HL-60 (cell line): Measurements from ENCODE around the gene BANP.

ENCODE experiments used
- DNase-seq, 2 experiments: peaks; one replicate each; pipeline ENCODE4 v3.0.0-alpha.2; 2010 to 2020; ENCODE audit warnings: low read depth in 1 of 2, low spot score in 1 of 2
- H3K27ac ChIP-seq: fragments of 250-450 bp; sonication (Bioruptor Pico); replicated peaks from 2 replicates; pipeline ENCODE4 v1.5.1; 2020; ENCODE audit warnings: mild to moderate bottlenecking, moderate library complexity
- H3K27me3 ChIP-seq: fragments of 250-450 bp; sonication (Bioruptor Pico); 2 replicates; pipeline ENCODE4 v1.5.1; 2021; ENCODE audit warnings: mild to moderate bottlenecking, moderate library complexity; ENCODE audit not compliant: insufficient read depth, poor library complexity, severe bottlenecking
- H3K4me3 ChIP-seq: replicated peaks from 2 replicates; pipeline ENCODE4 v1.5.1; 2011; ENCODE audit warnings: mild to moderate bottlenecking, control low read depth, low read length; ENCODE audit not compliant: insufficient read depth
- CTCF ChIP-seq: IDR thresholded peaks from one replicate; pipeline ENCODE4 v1.5.1; 2011; ENCODE audit warnings: low read length, control low read depth, inconsistent platforms; ENCODE audit not compliant: insufficient read depth
- GABPA ChIP-seq: IDR thresholded peaks from 2 replicates; pipeline ENCODE4 v1.6.1; 2012; ENCODE audit warnings: low read depth
- POLR2AphosphoS5 ChIP-seq: IDR thresholded peaks from 2 replicates; pipeline ENCODE4 v1.6.1; 2012; ENCODE audit warnings: low read depth
- REST ChIP-seq: IDR thresholded peaks from 2 replicates; pipeline ENCODE4 v1.6.1; 2012; ENCODE audit warnings: low read depth; ENCODE audit not compliant: insufficient replicate concordance
- SPI1 ChIP-seq: IDR thresholded peaks from 2 replicates; pipeline ENCODE4 v1.6.1; 2012; ENCODE audit warnings: low read depth, mild to moderate bottlenecking, borderline replicate concordance

BANP gene

GRCh38 chr16:88121886-88122580 is 170.8 kb downstream of the BANP start:
- TF ChIP-seq CTCF: no peak
- no peak for TF ChIP-seq GABPA
- no peak for TF ChIP-seq SPI1
- no peak for TF ChIP-seq POLR2AphosphoS5
- TF ChIP-seq REST: no peak
- H3K27me3 ChIP-seq: no peaks in the 10 kb centered on the region
- H3K4me3 ChIP-seq: no peak overlapping the region
- H3K27ac ChIP-seq: no peak overlapping the region
- no peak for DNase-seq
